Nephron progenitor cell (in vitro differentiated cells): ENCODE results near the gene PRR15L.

Experiments
- DNase-seq: peaks from one replicate; pipeline ENCODE4 v3.0.0; 2021
- H3K27ac Mint-ChIP-seq: 2 replicates; pipeline ENCODE4 v1.8.0; 2021; ENCODE audit warnings: mild to moderate bottlenecking, moderate library complexity, mixed read lengths
- H3K27me3 Mint-ChIP-seq: 2 replicates; pipeline ENCODE4 v1.8.0; 2021; ENCODE audit warnings: mild to moderate bottlenecking, low read depth, mixed read lengths; ENCODE audit not compliant: poor library complexity
- H3K36me3 Mint-ChIP-seq: 2 replicates; pipeline ENCODE4 v1.8.0; 2021; ENCODE audit warnings: low read depth, mixed read lengths
- H3K4me1 Mint-ChIP-seq: 2 replicates; pipeline ENCODE4 v1.8.0; 2021; ENCODE audit warnings: mixed read lengths
- H3K4me3 Mint-ChIP-seq: 2 replicates; pipeline ENCODE4 v1.8.0; 2021; ENCODE audit warnings: mild to moderate bottlenecking, moderate library complexity, mixed read lengths
- H3K9me3 Mint-ChIP-seq: 2 replicates; pipeline ENCODE4 v1.8.0; 2021; ENCODE audit warnings: mild to moderate bottlenecking, moderate library complexity, mixed read lengths
- CTCF ChIP-seq: fragments of 200-600 bp; sonication (generic); IDR thresholded peaks from 2 replicates; pipeline ENCODE4 v1.5.0; 2021; ENCODE audit warnings: antibody characterized with exemption

PRR15L gene

GRCh38 chr17:47948706-47949196 lies 8.9 kb downstream of the PRR15L start:
- no peaks in the 10 kb centered on the region for H3K9me3 Mint-ChIP-seq
- no peak for DNase-seq
- no peak for TF ChIP-seq CTCF
- peaks cover 17% of the 10 kb centered on the region for H3K4me1 Mint-ChIP-seq
- H3K27ac Mint-ChIP-seq, result no peak overlapping the region
- H3K27me3 Mint-ChIP-seq, result peaks cover 7% of the 10 kb centered on the region
- H3K36me3 Mint-ChIP-seq, result no peaks in the 10 kb centered on the region
- H3K4me3 Mint-ChIP-seq, result no peak overlapping the region

- Mint-ChIP-seq H3K27me3 (peaks cover 9% of the 10 kb centered on the region), H3K36me3 (no peaks in the 10 kb centered on the region), H3K27ac (peak overlapping the region; percentile 36), H3K9me3 (no peaks in the 10 kb centered on the region), H3K4me3 (no peak overlapping the region), H3K4me1 (peaks cover 24% of the 10 kb centered on the region)
- TF ChIP-seq CTCF, result peak; percentile 88
- DNase-seq, result peak; percentile 69
These were observed 10.7 kb downstream of the PRR15L start for GRCh38 chr17:47946929-47947397.

- DNase-seq, result no peak
- Mint-ChIP-seq H3K4me1 (peaks cover 27% of the 10 kb centered on the region), H3K4me3 (no peak overlapping the region), H3K27me3 (peaks cover 7% of the 10 kb centered on the region), H3K36me3 (no peaks in the 10 kb centered on the region), H3K9me3 (no peaks in the 10 kb centered on the region), H3K27ac (no peak overlapping the region)
- TF ChIP-seq CTCF, result no peak
These were observed 11.2 kb downstream of the PRR15L start for GRCh38 chr17:47946516-47946915.

- H3K4me1 Mint-ChIP-seq, result peaks cover 27% of the 10 kb centered on the region
- peaks cover 5% of the 10 kb centered on the region for H3K9me3 Mint-ChIP-seq
- H3K36me3 Mint-ChIP-seq, result no peaks in the 10 kb centered on the region
- no peak for TF ChIP-seq CTCF
- H3K4me3 Mint-ChIP-seq, result no peak overlapping the region
- DNase-seq, result no peak
- peaks cover 14% of the 10 kb centered on the region for H3K27me3 Mint-ChIP-seq
- peak overlapping the region; percentile 58 for H3K27ac Mint-ChIP-seq
These were observed 11.9 kb downstream of the PRR15L start for GRCh38 chr17:47945529-47946508.

GRCh38 chr17:47945080-47945479 lies 12.6 kb downstream of the PRR15L start:
- no peak for TF ChIP-seq CTCF
- Mint-ChIP-seq H3K27ac (peak overlapping the region; percentile 58), H3K36me3 (no peaks in the 10 kb centered on the region), H3K9me3 (peaks cover 6% of the 10 kb centered on the region), H3K4me3 (no peak overlapping the region), H3K4me1 (peaks cover 27% of the 10 kb centered on the region), H3K27me3 (peaks cover 21% of the 10 kb centered on the region)
- no peak for DNase-seq
